SK-N-SH treated with all-trans-retinoic acid at 6 μM for 48 hours (cell line): ENCODE results near the gene CHST11.

ENCODE experiments used
- ATAC-seq: fragments of 200-7000 bp; cut with Tn5 transposase; 3 replicates; pipeline ENCODE4 v1.9.1; 2020; ENCODE audit warnings: mild to moderate bottlenecking, moderate library complexity
- BACH2 ChIP-seq: fragments of 250-450 bp; sonication (Bioruptor Pico); IDR thresholded peaks from 2 replicates; pipeline ENCODE4 v1.9.0; 2021; ENCODE audit warnings: mild to moderate bottlenecking, borderline replicate concordance
- CREB5 ChIP-seq: fragments of 250-450 bp; sonication (Bioruptor Pico); IDR thresholded peaks from 2 replicates; pipeline ENCODE4 v1.5.1; 2020; ENCODE audit warnings: low read depth, mild to moderate bottlenecking, moderate library complexity
- CSDC2 ChIP-seq: fragments of 250-450 bp; sonication (Bioruptor Pico); IDR thresholded peaks from 2 replicates; pipeline ENCODE4 v1.5.0; 2020; ENCODE audit warnings: mild to moderate bottlenecking, moderate library complexity
- ESRRG ChIP-seq: fragments of 250-450 bp; sonication (Bioruptor Pico); IDR thresholded peaks from 2 replicates; pipeline ENCODE4 v1.6.1; 2021; ENCODE audit warnings: mild to moderate bottlenecking
- GLIS3 ChIP-seq: fragments of 250-450 bp; sonication (Bioruptor Pico); IDR thresholded peaks from 2 replicates; pipeline ENCODE4 v1.5.0; 2020; ENCODE audit warnings: mild to moderate bottlenecking, moderate library complexity
- ISL1 ChIP-seq: fragments of 250-450 bp; sonication (Bioruptor Pico); IDR thresholded peaks from 2 replicates; pipeline ENCODE4 v2.1.2; 2022; ENCODE audit warnings: mild to moderate bottlenecking, moderate library complexity
- OSR1 ChIP-seq: fragments of 250-450 bp; sonication (Bioruptor Pico); IDR thresholded peaks from 2 replicates; pipeline ENCODE4 v1.8.0; 2022; ENCODE audit warnings: moderate library complexity, mild to moderate bottlenecking, inconsistent platforms
- POU6F1 ChIP-seq: fragments of 250-450 bp; sonication (Bioruptor Pico); IDR thresholded peaks from 2 replicates; pipeline ENCODE4 v1.8.0; 2021; ENCODE audit warnings: low read depth, mild to moderate bottlenecking, moderate library complexity, borderline replicate concordance
- PPARA ChIP-seq: fragments of 250-450 bp; sonication (Bioruptor Pico); IDR thresholded peaks from 2 replicates; pipeline ENCODE4 v1.5.0; 2020; ENCODE audit warnings: mild to moderate bottlenecking, borderline replicate concordance
- SNAI2 ChIP-seq: fragments of 250-450 bp; sonication (Bioruptor Pico); IDR thresholded peaks from 2 replicates; pipeline ENCODE4 v1.5.0; 2020; ENCODE audit warnings: mild to moderate bottlenecking, moderate library complexity
- TCF4 ChIP-seq: fragments of 250-450 bp; sonication (Bioruptor Pico); IDR thresholded peaks from 2 replicates; pipeline ENCODE4 v1.8.0; 2021; ENCODE audit warnings: mild to moderate bottlenecking, moderate library complexity, borderline replicate concordance
- TOX ChIP-seq: fragments of 250-450 bp; sonication (Bioruptor Pico); IDR thresholded peaks from 2 replicates; pipeline ENCODE4 v1.8.0; 2021; ENCODE audit warnings: mild to moderate bottlenecking, moderate library complexity, borderline replicate concordance
- TSHZ2 ChIP-seq: fragments of 250-450 bp; sonication (Bioruptor Pico); IDR thresholded peaks from 2 replicates; pipeline ENCODE4 v1.5.0; 2020; ENCODE audit warnings: mild to moderate bottlenecking, moderate library complexity
- ZC3H10 ChIP-seq: fragments of 250-450 bp; sonication (Bioruptor Pico); IDR thresholded peaks from 2 replicates; pipeline ENCODE4 v1.5.1; 2021; ENCODE audit warnings: mild to moderate bottlenecking, moderate library complexity
- ZFP3 ChIP-seq: fragments of 250-450 bp; sonication (Bioruptor Pico); IDR thresholded peaks from 2 replicates; pipeline ENCODE4 v1.5.0; 2020; ENCODE audit warnings: mild to moderate bottlenecking, moderate library complexity
- ZFP30 ChIP-seq: fragments of 450-650 bp; formaldehyde crosslinking; IDR thresholded peaks from 2 replicates; pipeline ENCODE4 v1.5.0; 2022; ENCODE audit warnings: mild to moderate bottlenecking, moderate library complexity
- ZNF565 ChIP-seq: fragments of 450-650 bp; formaldehyde crosslinking; conservative IDR thresholded peaks from 2 replicates; pipeline ENCODE4 v1.5.0; 2020; ENCODE audit warnings: low read depth, mild to moderate bottlenecking, moderate library complexity
- ZNF70 ChIP-seq: fragments of 450-650 bp; formaldehyde crosslinking; IDR thresholded peaks from 2 replicates; pipeline ENCODE4 v1.5.0; 2020; ENCODE audit warnings: mild to moderate bottlenecking, moderate library complexity

CHST11 gene

GRCh38 chr12:104631867-104632266, 175.1 kb downstream of the CHST11 start:
- ATAC-seq, result no peak
- no peak for TF ChIP-seq PPARA (CRISPR knock-in tag)
- no peak for TF ChIP-seq BACH2 (CRISPR knock-in tag)
- no peak for TF ChIP-seq GLIS3 (CRISPR knock-in tag)
- TF ChIP-seq ZFP30 (CRISPR knock-in tag), result no peak
- no peak for TF ChIP-seq CREB5
- no peak for TF ChIP-seq ZNF565
- no peak for TF ChIP-seq ZFP3
- TF ChIP-seq ISL1, result no peak
- no peak for TF ChIP-seq ZC3H10 (CRISPR knock-in tag)
- no peak for TF ChIP-seq ZNF70 (CRISPR knock-in tag)
- TF ChIP-seq POU6F1, result no peak
- TF ChIP-seq ESRRG (CRISPR knock-in tag), result no peak
- TF ChIP-seq OSR1, result no peak
- TF ChIP-seq, all 23 proteins: peak for 0

- TF ChIP-seq CSDC2 (no peak), ZNF70 (CRISPR knock-in tag) (no peak), BACH2 (CRISPR knock-in tag) (no peak), ZFP3 (no peak), PPARA (CRISPR knock-in tag) (no peak), POU6F1 (no peak), OSR1 (no peak)
- no peak for ATAC-seq
These were observed 176.0 kb downstream of the CHST11 start for GRCh38 chr12:104632724-104633201.

- TF ChIP-seq GLIS3 (CRISPR knock-in tag), result no peak
- no peak for TF ChIP-seq PPARA (CRISPR knock-in tag)
- no peak for TF ChIP-seq TCF4 (CRISPR knock-in tag)
- TF ChIP-seq OSR1, result no peak
- TF ChIP-seq ZNF565, result no peak
- no peak for TF ChIP-seq TOX (CRISPR knock-in tag)
- no peak for ATAC-seq
These were observed 177.3 kb downstream of the CHST11 start for GRCh38 chr12:104634044-104634443.

GRCh38 chr12:104634852-104635251, 178.1 kb downstream of the CHST11 start:
- no peak for ATAC-seq
- TF ChIP-seq CREB5 (no peak), TSHZ2 (no peak), SNAI2 (no peak)
